ENCODE measurements around the gene PDXK. TPM values are rescaled to one million over a fixed set of nuclear protein-coding genes. Genes with fewer than 3 reads are reported as not detected.

The PDXK gene
- total and polyA plus RNA-seq, 2 of the 8 experiments (the other 6 are each of a cell fraction or from before 2014, with no cell fraction given): 78.0 to 112 TPM

DNA sequence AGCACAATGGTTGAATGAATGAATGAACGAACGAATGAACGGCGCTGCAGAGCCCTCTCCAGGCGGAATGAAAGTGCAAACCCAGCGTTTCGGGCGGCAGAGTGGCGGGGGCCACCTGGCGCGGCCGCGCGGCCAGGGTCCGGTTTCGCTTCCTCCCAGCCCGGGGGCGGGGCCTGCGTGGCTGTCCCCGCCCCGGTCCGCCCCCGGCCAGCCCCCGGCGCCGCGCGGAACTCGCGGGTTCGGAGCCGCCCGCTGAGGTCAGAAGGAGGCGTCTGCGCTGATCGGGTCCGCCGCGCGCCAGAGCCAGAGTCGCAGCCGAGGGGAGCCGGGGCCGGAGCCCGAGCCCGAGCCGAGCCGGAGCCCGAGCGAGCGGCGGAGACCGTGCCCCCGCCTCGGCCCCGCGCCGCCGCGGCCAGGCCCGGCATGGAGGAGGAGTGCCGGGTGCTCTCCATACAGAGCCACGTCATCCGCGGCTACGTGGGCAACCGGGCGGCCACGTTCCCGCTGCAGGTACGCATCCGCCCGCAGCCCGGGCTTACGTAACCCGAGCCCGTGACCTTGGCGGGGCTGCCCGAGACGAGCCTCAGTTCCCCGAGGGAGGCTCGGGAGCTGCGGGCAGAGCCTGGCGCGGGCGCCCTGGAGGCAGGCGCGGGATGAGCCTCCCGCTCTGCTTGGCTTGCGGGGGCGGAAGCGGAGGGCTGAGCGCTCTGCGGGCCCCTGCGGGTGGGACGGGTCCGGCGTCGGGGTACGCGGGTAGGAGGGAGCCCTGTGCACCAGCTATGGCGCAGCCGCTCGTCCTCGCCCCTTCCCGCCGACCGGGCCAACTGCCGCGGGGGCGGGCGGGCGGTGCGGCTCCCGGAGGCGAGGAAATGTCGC, at the start of gene PDXK (continued):
- TF ChIP-seq POLR2A (IDR thresholded peaks at IDR 0.05; ENCODE audit: control extremely low read depth in 1 of 2, low read depth in 2 of 2, low read length in 2 of 2) (peak in 1 of 2 experiments; percentile 31; a peak in 1 of 3 replicates), EGR1 (IDR thresholded peaks at IDR 0.05; ENCODE audit: borderline replicate concordance, low read depth, low read length) (peak; percentile 85; the same call in 1 of the 2 replicates), CEBPB (IDR thresholded peaks at IDR 0.05; ENCODE audit: low read depth, low read length) (peak; percentile 50; the same call in 1 of the 2 replicates), PHF8 (conservative IDR thresholded peaks at IDR 0.05; ENCODE audit: low read depth, low read length) (peak; percentile 56; the same call in 1 of the 2 replicates), YY1 (IDR thresholded peaks at IDR 0.05; ENCODE audit: low read depth, low read length) (0 out of 2 replicates have a peak, but pooled peaks have one; percentile 38), EZH2 (IDR thresholded peaks at IDR 0.05; ENCODE audit: low read depth, low read length, severe bottlenecking) (no peak), CREB1 (IDR thresholded peaks at IDR 0.05) (peak; percentile 68), RBBP5 (IDR thresholded peaks at IDR 0.05; ENCODE audit: borderline replicate concordance, low read depth, low read length) (peak; percentile 10; the same call in 1 of the 2 replicates), GABPA (IDR thresholded peaks at IDR 0.05; ENCODE audit: borderline replicate concordance, insufficient read depth, low read length) (no peak)
- TF ChIP-seq, protein P1, sequence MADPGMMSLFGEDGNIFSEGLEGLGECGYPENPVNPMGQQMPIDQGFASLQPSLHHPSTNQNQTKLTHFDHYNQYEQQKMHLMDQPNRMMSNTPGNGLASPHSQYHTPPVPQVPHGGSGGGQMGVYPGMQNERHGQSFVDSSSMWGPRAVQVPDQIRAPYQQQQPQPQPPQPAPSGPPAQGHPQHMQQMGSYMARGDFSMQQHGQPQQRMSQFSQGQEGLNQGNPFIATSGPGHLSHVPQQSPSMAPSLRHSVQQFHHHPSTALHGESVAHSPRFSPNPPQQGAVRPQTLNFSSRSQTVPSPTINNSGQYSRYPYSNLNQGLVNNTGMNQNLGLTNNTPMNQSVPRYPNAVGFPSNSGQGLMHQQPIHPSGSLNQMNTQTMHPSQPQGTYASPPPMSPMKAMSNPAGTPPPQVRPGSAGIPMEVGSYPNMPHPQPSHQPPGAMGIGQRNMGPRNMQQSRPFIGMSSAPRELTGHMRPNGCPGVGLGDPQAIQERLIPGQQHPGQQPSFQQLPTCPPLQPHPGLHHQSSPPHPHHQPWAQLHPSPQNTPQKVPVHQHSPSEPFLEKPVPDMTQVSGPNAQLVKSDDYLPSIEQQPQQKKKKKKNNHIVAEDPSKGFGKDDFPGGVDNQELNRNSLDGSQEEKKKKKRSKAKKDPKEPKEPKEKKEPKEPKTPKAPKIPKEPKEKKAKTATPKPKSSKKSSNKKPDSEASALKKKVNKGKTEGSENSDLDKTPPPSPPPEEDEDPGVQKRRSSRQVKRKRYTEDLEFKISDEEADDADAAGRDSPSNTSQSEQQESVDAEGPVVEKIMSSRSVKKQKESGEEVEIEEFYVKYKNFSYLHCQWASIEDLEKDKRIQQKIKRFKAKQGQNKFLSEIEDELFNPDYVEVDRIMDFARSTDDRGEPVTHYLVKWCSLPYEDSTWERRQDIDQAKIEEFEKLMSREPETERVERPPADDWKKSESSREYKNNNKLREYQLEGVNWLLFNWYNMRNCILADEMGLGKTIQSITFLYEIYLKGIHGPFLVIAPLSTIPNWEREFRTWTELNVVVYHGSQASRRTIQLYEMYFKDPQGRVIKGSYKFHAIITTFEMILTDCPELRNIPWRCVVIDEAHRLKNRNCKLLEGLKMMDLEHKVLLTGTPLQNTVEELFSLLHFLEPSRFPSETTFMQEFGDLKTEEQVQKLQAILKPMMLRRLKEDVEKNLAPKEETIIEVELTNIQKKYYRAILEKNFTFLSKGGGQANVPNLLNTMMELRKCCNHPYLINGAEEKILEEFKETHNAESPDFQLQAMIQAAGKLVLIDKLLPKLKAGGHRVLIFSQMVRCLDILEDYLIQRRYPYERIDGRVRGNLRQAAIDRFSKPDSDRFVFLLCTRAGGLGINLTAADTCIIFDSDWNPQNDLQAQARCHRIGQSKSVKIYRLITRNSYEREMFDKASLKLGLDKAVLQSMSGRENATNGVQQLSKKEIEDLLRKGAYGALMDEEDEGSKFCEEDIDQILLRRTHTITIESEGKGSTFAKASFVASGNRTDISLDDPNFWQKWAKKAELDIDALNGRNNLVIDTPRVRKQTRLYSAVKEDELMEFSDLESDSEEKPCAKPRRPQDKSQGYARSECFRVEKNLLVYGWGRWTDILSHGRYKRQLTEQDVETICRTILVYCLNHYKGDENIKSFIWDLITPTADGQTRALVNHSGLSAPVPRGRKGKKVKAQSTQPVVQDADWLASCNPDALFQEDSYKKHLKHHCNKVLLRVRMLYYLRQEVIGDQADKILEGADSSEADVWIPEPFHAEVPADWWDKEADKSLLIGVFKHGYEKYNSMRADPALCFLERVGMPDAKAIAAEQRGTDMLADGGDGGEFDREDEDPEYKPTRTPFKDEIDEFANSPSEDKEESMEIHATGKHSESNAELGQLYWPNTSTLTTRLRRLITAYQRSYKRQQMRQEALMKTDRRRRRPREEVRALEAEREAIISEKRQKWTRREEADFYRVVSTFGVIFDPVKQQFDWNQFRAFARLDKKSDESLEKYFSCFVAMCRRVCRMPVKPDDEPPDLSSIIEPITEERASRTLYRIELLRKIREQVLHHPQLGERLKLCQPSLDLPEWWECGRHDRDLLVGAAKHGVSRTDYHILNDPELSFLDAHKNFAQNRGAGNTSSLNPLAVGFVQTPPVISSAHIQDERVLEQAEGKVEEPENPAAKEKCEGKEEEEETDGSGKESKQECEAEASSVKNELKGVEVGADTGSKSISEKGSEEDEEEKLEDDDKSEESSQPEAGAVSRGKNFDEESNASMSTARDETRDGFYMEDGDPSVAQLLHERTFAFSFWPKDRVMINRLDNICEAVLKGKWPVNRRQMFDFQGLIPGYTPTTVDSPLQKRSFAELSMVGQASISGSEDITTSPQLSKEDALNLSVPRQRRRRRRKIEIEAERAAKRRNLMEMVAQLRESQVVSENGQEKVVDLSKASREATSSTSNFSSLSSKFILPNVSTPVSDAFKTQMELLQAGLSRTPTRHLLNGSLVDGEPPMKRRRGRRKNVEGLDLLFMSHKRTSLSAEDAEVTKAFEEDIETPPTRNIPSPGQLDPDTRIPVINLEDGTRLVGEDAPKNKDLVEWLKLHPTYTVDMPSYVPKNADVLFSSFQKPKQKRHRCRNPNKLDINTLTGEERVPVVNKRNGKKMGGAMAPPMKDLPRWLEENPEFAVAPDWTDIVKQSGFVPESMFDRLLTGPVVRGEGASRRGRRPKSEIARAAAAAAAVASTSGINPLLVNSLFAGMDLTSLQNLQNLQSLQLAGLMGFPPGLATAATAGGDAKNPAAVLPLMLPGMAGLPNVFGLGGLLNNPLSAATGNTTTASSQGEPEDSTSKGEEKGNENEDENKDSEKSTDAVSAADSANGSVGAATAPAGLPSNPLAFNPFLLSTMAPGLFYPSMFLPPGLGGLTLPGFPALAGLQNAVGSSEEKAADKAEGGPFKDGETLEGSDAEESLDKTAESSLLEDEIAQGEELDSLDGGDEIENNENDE (IDR thresholded peaks at IDR 0.05; ENCODE audit: insufficient replicate concordance, low read length): no peak

All from H1 (cell line).